HG02798 (cell line): ENCODE data around the gene AGR2.

Experiments used
- ATAC-seq: cut with Tn5 transposase; IDR thresholded peaks from one replicate; pipeline ENCODE4 v1.9.1; 2021; ENCODE audit warnings: mild to moderate bottlenecking; ENCODE audit not compliant: unreplicated experiment, poor library complexity

The AGR2 gene

GRCh38 chr7:16745645-16746044 is 59.2 kb downstream of the AGR2 start:
- no peak for ATAC-seq

GRCh38 chr7:16744518-16745250 is 60.1 kb downstream of the AGR2 start:
- no peak for ATAC-seq

GRCh38 chr7:16743236-16743635 is 61.6 kb downstream of the AGR2 start:
- ATAC-seq, result no peak

GRCh38 chr7:16742547-16742946 is 62.3 kb downstream of the AGR2 start:
- no peak for ATAC-seq
